Measurements from ENCODE around the gene ZBTB48. TPM values are rescaled to one million over a fixed set of nuclear protein-coding genes. Genes with fewer than 3 reads are reported as not detected.

The ZBTB48 gene
- total RNA-seq (10 to 100 TPM; 21.6 to 41.3 TPM), polyA plus RNA-seq (10 to 100 TPM; 33.0 to 35.5 TPM)
- long read RNA-seq, donor 1, partial matches to known transcripts: 0 of 3 reads
- long read RNA-seq, donor 1, other reads (novel, unspliced or antisense): 0 of 3 reads
- long read RNA-seq, donor 2: 0 reads
- long read RNA-seq, donor 3, partial matches to known transcripts: 0 of 1 reads
- long read RNA-seq, donor 3, other reads (novel, unspliced or antisense): 0 of 1 reads
- long read RNA-seq, donor 4, partial matches to known transcripts: 0 of 2 reads
- long read RNA-seq, donor 4, other reads (novel, unspliced or antisense): 0 of 2 reads
- long read RNA-seq, donor 5, partial matches to known transcripts: 0 of 1 reads
- long read RNA-seq, donor 5, other reads (novel, unspliced or antisense): 0 of 1 reads

- H3K27me3 ChIP-seq (ENCODE audit: control insufficient read depth in 3 of 3, insufficient read depth in 3 of 3, low read length in 2 of 3): no peaks in the 10 kb centered on the region
- peak within 1 kb of the TSS; percentile 83 to 85 for H3K9ac ChIP-seq (ENCODE audit: insufficient read depth in 1 of 2, low read length in 2 of 2)
- H3K27ac ChIP-seq (ENCODE audit: low read depth in 1 of 2, low read length in 1 of 2): peak within 1 kb of the TSS; percentile 88 to 96
- peak within 1 kb of the TSS; percentile 75 for H3K4me3 ChIP-seq
- H3K36me3 ChIP-seq (ENCODE audit: control insufficient read depth in 4 of 4, insufficient read depth in 4 of 4, low read length in 4 of 4): peaks cover 0 to 2% (median 0%) of the 10 kb centered on the region in 4 donors
- DNase-seq: peak; percentile 99
- H3K9me3 ChIP-seq (ENCODE audit: control insufficient read depth in 4 of 4, insufficient read depth in 3 of 4, low read length in 3 of 4): no peaks in the 10 kb centered on the region
- 12 to 18% methylated on average over 55 to 58 of the region's 58 CpGs for WGBS, 2 donors
- no peak for TF ChIP-seq CTCF (IDR thresholded peaks at IDR 0.05; ENCODE audit: control extremely low read depth, extremely low read depth)
- peaks cover 0 to 25% (median 8%) of the 10 kb centered on the region in 5 donors for H3K4me1 ChIP-seq (ENCODE audit: control insufficient read depth in 5 of 5, insufficient read depth in 5 of 5, low read length in 5 of 5)
- peak; percentile 97 for ATAC-seq (ENCODE audit: insufficient read depth, low FRiP score)
Observed at GRCh38 chr1:6579374-6580118, at the start of gene ZBTB48. TSS of gene ZBTB48 (plus strand) at chr1:6579994. CDS start at chr1:6580610, 616 bp downstream.

GRCh38 chr1:6530504-6531160 is 49.2 kb upstream of the ZBTB48 start:
- H3K36me3 ChIP-seq (ENCODE audit: control insufficient read depth in 4 of 4, insufficient read depth in 4 of 4, low read length in 4 of 4): peaks cover 39 to 50% (median 43%) of the 10 kb centered on the region in 4 donors
- H3K4me1 ChIP-seq (ENCODE audit: control insufficient read depth in 5 of 5, insufficient read depth in 5 of 5, low read length in 5 of 5): no peaks in the 10 kb centered on the region
- no peaks in the 10 kb centered on the region for H3K9me3 ChIP-seq (ENCODE audit: control insufficient read depth in 4 of 4, insufficient read depth in 3 of 4, low read length in 3 of 4)
- H3K4me3 ChIP-seq: no peak overlapping the region
- no peak overlapping the region for H3K9ac ChIP-seq (ENCODE audit: insufficient read depth in 1 of 2, low read length in 2 of 2)
- no peak for DNase-seq
- no peak for TF ChIP-seq CTCF (IDR thresholded peaks at IDR 0.05; ENCODE audit: control extremely low read depth, extremely low read depth)
- no peaks in the 10 kb centered on the region for H3K27me3 ChIP-seq (ENCODE audit: control insufficient read depth in 3 of 3, insufficient read depth in 3 of 3, low read length in 2 of 3)
- no peak overlapping the region for H3K27ac ChIP-seq (ENCODE audit: low read depth in 1 of 2, low read length in 1 of 2)
- 96 to 97% methylated on average over 13 of the region's 13 CpGs for WGBS, 2 donors
- no peak for ATAC-seq (ENCODE audit: insufficient read depth, low FRiP score)

- H3K27ac ChIP-seq (ENCODE audit: low read depth in 1 of 2, low read length in 1 of 2): no peak overlapping the region
- peaks cover 32 to 43% (median 38%) of the 10 kb centered on the region in 4 donors for H3K36me3 ChIP-seq (ENCODE audit: control insufficient read depth in 4 of 4, insufficient read depth in 4 of 4, low read length in 4 of 4)
- H3K27me3 ChIP-seq (ENCODE audit: control insufficient read depth in 3 of 3, insufficient read depth in 3 of 3, low read length in 2 of 3): no peaks in the 10 kb centered on the region
- no peak for DNase-seq
- no peaks in the 10 kb centered on the region for H3K4me1 ChIP-seq (ENCODE audit: control insufficient read depth in 5 of 5, insufficient read depth in 5 of 5, low read length in 5 of 5)
- H3K9ac ChIP-seq (ENCODE audit: insufficient read depth in 1 of 2, low read length in 2 of 2): no peak overlapping the region
- H3K9me3 ChIP-seq (ENCODE audit: control insufficient read depth in 4 of 4, insufficient read depth in 3 of 4, low read length in 3 of 4): no peaks in the 10 kb centered on the region
- no peak for TF ChIP-seq CTCF (IDR thresholded peaks at IDR 0.05; ENCODE audit: control extremely low read depth, extremely low read depth)
- H3K4me3 ChIP-seq: no peak overlapping the region
- ATAC-seq (ENCODE audit: insufficient read depth, low FRiP score): no peak
- WGBS, 2 donors: 88 to 92% methylated on average over 5 of the region's 5 CpGs
Observed at GRCh38 chr1:6531996-6532395, 47.8 kb upstream of the ZBTB48 start.
